GM21528 (cell line): Measurements from ENCODE around the gene LRRTM2.

Experiments used
- ATAC-seq: cut with Tn5 transposase; IDR thresholded peaks from one replicate; pipeline ENCODE4 v1.9.1; 2021; ENCODE audit warnings: mild to moderate bottlenecking, moderate library complexity; ENCODE audit not compliant: unreplicated experiment, low FRiP score

LRRTM2 gene

DNA sequence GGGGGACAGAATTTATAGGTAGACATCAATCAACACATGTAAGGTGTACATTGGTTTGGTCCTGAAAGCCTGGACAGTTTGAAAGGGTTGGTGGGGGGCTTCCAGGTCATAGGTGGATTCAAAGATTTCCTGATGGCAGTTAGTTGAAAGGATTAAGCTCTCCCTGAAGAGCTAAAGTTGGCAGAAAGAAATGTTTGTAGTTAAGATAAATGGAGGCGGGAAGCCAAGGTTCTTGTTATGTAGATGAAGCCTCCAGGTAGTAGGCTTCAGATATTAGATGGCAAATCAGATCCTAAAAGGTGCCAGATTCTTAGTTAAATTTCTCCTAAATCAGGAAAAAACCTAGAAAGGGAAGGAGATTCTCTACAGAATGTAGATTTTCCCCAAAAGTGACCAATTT is 9.0 kb upstream of the LRRTM2 start:
- ATAC-seq, result no peak

DNA sequence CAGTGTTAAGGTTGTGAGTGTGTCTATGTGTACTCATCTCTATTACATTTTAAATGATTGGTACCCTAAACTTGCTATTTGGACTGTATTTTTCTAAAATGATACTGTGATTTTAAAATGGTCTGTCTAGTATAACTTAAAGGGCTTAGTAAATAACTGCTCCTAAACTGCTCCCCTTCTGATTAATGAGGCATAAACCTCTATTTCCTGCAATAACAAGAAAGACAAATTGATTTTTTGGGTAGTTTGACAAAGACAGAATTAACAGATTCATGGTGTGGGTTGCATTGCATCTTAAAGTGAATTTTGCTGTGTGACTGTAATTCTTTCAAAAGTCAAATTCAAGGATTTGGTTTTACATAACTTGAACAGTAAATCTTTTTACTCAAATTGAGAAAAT is 8.1 kb upstream of the LRRTM2 start:
- ATAC-seq, result no peak

GRCh38 chr5:138878437-138879235 is 3.5 kb upstream of the LRRTM2 start:
- no peak for ATAC-seq

- ATAC-seq, result no peak
Observed at GRCh38 chr5:138876811-138877210, 1.7 kb upstream of the LRRTM2 start.

DNA sequence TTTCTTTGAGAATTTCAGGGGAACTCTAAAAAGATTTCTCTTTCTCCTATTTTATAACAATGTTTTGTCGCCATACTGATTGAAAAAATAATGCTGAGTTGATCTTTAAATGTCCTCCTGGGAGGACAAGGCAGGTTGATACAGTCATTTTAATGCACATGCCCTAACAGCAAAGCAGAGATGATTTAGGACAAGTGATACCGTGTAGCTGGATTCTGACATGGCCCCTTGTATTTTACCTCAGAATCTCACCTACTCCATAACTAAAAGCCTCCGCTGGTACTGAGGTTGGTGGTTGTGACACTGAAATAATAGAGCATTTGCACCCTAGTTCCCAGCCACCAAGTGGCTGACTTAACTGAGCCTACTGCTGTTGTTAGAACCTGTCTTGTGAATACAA is 811 bp upstream of the LRRTM2 start:
- ATAC-seq, result no peak

- ATAC-seq, result no peak
Observed at GRCh38 chr5:138875552-138875875, 379 bp upstream of the LRRTM2 start.

DNA sequence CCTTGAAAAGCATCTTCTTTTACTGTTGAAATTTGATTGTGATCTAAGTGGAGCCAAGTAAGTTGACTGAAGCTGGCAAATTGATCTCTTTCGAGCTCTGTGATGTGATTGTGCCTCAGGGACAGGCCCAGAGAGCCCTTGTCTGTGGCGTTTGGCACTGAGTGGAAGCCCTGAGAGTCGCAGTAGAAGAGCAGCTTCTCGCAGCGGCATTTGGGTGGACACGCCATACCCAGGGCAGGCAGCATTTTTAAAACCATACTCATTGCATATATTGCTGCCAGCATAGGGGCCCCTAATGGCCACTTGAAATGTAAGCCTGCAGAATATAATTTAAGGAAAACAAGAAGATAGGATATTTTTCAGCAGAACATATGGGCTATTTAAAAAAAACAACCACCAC is 894 bp downstream of the LRRTM2 start:
- no peak for ATAC-seq

DNA sequence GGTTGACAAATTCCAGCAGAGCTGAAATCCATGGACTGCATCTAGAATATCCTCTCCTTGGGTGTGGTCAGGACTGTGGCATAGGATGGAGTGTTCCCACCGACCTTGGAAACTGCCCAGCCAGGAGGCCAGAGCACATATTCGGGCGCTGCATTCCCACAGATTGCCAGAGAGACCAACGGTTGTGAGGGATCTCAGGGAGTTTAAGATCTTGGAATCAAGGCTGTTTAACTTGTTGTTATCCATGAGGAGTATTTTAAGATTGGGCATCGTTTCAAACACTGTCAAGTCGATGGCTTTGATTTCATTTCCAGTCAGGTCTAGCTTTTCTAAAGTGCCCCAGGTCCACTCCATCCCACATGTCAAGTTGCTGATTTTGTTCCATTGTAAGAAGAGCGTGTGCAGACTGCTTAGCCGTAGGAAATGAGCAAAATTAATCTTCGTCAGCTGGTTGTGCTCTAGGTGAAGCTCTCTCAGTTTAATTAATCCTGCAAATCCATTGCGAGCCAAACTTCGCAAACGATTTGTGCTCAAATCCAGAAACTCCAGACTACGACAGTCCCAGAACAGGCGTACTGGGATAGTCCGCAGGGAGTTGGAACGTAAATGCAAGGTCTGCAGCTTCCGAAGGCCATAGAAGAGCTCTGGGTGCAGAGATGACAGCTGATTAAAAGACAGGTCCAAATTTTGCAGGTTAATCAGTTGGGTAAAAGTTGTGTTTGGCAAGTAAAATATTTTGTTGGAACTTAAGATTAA is 1.5 kb downstream of the LRRTM2 start:
- no peak for ATAC-seq

DNA sequence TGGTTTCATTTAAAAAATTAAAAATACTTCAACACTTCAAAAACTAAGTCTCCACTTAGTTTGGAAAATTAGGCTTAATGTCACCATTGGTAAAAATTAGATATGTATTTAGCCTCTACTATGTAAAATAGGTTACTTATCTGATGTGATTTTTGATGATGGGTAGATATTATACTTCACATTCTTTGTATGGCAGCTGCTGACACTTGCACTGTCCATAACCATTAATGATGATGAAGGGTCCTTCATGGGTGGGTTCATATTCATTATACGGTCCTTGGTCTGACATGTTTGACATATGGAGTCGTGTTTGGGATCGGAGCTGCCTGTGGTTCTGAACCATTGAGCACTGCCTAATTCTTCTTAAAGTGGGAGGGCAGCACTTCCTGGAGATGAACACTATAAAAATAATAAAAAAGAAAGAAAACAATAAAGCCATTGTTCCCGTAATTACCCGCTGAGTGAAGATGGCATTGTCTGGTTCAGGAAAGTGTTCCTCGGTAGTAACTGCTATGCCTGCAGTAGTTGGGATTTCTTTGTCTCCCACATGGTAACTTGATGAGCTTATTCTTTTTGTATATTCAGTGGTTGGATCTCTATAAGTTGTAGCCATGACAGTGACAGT is 2.2 kb downstream of the LRRTM2 start:
- ATAC-seq, result no peak

DNA sequence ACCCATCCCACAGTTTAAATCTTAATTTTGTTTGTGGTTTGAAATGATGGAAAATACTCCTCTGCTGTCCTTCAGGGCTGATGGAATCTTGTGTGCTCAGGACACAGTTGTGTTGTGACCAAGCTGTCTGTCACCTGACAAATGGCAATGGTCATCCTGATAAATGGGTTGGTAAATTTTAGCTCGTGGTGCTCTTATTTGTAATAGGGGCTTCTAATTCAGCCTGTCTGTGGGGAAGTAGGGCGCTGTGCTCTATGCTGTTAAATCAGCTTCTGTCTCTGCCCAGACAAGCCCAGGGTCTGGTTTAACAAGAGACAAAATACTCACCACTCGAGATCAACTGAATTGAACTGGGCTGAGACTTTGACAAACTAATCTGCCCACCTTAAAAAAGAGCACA is 4.5 kb downstream of the LRRTM2 start:
- ATAC-seq, result no peak

DNA sequence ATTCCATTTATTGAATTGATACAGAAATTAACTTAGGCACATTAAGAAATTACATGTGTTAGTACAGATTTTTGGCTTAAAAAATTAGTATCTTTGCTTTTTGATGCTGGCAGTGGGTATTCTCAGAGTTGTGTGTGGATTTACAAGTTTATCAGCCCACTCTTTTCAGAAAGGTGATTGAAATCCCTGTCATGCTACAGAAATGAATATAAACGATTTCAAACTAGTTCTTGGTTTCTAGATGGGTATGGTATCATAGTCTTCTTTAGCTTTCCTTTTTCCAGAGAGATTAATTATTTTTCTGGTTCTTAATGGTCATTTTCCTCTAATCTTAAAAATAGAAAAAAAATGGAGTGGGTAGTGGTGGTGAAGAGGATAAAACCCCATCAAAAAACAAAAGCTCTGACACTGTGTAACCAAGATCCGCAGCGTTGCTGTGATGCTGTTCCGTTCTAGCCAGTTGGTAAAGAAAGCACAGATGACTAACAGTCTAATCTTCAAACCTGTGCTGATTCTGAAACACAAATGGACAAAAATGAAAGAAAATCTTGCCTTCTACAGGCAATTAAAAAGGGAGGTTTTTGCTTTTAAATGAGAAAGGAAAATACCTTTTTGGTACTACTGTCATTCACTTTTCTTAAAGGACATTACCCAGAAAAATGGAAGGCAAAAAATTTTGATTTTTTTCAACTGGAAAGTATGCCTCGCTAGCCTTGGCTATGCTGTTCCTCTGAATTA is 5.2 kb downstream of the LRRTM2 start:
- no peak for ATAC-seq

GRCh38 chr5:138869038-138869437 is 6.1 kb downstream of the LRRTM2 start:
- ATAC-seq, result no peak

DNA sequence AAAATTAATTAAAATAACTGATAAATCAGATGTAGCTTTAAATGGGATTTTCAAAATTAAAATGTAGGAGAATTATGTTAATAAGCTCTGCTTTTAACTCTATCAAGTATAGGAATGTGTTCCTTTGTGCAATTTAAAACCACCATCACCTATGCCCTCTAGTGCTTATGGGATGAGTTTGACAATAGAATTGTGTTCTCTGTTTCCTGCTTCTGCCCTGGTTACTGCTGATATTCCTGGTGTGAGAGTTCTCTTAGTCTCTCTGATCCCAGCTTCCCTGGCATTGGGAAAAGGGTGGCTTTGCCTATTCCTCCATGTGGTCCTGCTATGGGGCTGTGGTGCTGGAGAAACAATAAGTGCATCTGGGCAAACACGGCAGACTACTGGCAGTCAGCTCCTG is 8.1 kb downstream of the LRRTM2 start:
- ATAC-seq, result no peak

DNA sequence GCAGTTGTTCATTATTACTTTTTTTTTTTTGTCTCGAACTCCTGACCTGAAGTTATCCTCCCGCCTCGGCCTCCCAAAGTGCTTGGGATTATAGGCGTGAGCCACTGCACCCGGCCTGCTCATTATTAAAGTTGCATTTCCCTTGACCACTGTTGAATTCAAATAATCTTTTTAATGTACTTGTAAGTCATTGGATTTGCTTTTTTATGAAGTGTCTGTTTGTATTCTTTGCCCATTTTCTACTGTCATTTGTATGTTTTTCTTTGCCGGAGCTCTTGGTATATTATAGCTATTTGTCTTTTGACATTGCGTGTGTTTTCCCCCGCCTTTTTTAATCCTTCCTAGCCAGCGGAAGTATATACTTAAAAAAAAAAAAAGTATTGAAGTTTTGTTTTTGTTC is 22.0 kb downstream of the LRRTM2 start:
- no peak for ATAC-seq

- ATAC-seq, result no peak
Observed at GRCh38 chr5:138850865-138851435, 24.2 kb downstream of the LRRTM2 start.

GRCh38 chr5:138849882-138850281 is 25.3 kb downstream of the LRRTM2 start:
- ATAC-seq, result no peak

DNA sequence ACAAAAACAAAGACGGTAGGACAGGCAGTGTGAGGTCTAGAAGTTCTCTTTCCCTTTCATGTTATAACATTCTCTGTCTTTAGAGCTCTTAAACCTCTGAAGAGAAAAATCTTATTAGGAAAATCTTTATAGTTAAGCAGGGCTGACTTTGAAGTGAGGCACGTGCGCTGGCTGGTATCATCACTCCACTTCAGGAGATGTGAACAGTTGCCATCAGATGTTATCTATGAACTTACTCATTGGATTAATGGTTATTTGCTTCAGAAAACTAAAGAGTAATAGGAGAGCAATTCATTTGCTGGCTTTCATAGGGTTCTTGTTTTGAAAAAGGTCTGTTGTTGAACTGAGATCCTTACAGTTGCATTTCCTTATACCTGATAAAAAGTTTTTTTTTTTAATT is 25.7 kb downstream of the LRRTM2 start:
- no peak for ATAC-seq

DNA sequence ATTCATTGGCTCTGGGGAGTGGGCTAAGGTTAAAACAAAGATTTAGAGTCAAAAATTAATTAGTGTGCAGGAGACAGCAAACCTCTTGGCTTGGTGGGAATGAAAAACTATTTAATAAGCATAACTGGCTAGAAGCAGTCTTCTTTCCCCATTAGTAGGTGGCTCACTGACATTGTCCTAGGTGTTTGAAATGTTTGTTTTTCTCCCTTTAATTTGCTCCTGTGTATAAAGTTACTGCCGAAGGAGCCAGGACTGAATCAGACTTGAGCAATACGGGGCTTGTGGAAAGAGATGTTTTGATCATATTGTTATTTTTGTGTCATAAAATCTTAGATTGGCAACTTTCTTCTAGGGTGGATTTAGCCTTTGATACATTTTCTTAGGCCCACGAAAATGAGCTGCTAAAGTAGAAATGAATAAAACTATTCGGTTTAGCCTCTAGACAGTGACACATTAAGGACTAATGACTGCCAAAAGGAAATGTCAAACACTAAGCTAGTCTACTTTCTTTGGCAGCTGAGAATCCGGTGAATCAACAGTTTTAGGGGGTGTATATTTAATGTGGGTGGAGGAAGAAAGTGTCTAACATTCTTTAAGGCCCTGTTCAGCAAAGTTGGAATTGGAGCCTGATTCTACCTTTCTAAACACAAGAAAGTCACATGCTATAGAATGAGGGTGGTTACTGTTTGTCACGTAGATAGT is 30.2 kb downstream of the LRRTM2 start:
- ATAC-seq, result no peak

DNA sequence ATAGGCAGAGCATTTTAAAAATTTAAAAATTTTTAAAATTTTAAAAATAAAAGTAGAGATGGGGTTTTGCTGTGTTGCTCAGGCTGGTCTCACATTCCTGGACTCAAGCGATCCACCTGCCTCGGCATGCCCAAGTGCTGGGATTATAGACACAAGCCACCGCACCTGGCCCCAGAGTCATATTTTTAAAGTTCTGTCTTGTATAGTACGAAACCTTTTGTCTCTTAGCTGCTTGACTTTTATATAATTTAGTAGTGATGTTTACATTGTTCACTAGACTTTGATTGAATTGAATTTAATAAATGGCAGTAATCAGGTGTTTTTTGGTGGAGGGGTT is 31.0 kb downstream of the LRRTM2 start:
- ATAC-seq, result no peak
